Measurements from ENCODE around the gene LDLRAD3. TPM values are rescaled to one million over a fixed set of nuclear protein-coding genes. Genes with fewer than 3 reads are reported as not detected.

LDLRAD3 gene
- total RNA-seq, 2 experiments from 2014 or later: 0.21 to 0.27 TPM

DNA sequence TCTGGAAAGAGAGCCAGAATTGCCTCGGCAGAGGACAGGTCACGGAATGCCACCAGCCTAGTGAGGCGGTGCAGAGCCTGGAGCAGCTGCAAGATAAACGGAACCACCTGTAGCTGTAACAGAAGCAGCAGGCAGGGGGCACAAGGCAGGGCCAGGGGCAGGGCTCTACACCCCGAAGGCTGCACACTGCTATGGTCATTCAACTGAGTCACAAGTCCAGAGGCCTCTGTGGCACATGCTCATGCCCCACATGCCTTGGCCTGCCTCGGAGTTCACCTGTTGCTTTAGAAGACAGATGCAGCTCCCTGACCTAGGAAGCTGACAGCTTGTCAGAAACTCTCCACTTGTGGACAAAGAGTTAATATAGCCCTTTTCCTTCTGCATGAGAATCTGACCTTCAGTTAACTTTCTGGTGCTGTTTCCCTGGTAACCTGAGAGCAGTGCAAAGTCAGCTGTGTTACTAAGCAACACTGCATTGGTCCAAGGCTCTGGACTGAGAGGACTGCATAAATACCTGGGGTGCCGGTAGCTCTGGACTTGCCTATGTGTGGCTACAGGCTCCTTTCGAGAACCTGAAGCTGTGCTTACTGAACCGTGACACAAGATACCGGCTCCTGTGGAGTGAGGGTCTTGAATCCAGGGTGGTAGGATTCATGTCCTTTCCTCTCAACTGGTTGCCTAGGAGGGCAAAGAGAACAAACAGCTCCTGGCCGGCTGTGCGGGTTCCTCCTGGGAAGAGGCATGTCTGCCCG lies 334.8 kb downstream of the LDLRAD3 start:
- CTCF ChIA-PET: no interaction called here
- POLR2A ChIA-PET: no interaction called here

GRCh38 chr11:36280531-36280930 lies 336.7 kb downstream of the LDLRAD3 start:
- CTCF ChIA-PET: no interaction called here
- POLR2A ChIA-PET: no interaction called here
